GM19397 (cell line): ENCODE results near the gene WDR83.
"Not testable (repeated sequence)": the region's sequence is repeated elsewhere in the genome, so short reads cannot be mapped to it uniquely, and the experiment has no call there.

Experiments
- ATAC-seq: cut with Tn5 transposase; IDR thresholded peaks from one replicate; pipeline ENCODE4 v1.9.1; 2021; ENCODE audit warnings: mild to moderate bottlenecking, moderate library complexity; ENCODE audit not compliant: unreplicated experiment

The WDR83 gene

DNA sequence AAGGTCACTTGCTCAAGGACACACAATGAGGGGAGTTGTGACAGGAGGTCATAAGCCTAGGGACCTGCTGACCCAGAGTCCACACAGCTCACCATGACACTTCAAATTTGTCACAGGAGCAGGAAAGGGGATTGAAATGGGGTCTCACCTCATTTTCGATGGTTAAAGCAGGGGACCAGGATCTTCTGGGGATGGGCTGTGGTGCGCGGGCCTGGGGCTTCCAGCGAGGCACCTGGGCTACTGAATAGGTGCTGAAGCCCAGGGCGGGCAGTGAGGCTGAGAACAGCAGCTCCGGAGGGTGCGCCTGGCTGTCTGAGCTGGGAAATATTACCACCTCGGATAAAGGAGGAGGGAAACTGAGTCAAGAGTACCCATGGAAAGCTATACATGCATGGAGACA lies 11.1 kb upstream of the WDR83 start:
- no peak for ATAC-seq

DNA sequence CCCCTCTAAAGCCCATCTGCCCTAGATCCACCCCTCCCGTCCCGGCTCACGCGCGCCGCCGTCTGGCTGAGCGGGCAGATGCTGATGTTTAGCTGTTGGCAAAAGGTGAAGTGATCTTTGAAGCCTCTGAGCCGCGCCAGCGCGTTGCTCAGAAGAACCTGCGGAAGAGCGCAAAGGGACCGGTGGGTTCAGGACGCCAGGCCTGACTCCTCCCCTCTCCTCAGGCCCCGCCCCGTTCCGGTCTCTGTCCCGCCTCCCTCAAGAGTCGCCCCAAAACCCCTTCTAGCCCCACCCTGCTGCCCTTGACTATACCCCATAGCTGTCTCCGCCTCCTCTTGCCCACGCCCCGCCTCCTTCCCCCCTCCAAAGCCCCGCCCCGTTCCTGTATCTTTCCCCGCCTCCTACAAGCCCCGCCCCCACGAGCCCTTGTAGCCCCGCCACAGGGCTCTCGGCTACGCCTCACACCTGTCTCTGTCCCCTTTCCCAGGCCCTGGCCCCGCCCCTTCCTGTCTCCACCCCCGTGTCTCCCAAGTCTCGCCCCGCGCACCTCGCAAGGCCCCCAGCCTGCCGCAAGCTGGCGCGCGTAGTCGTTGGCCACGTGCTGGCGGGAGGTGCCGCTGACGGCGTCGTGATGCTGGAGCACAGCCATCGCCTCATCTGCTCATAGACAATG lies 9.6 kb upstream of the WDR83 start:
- ATAC-seq: no peak

DNA sequence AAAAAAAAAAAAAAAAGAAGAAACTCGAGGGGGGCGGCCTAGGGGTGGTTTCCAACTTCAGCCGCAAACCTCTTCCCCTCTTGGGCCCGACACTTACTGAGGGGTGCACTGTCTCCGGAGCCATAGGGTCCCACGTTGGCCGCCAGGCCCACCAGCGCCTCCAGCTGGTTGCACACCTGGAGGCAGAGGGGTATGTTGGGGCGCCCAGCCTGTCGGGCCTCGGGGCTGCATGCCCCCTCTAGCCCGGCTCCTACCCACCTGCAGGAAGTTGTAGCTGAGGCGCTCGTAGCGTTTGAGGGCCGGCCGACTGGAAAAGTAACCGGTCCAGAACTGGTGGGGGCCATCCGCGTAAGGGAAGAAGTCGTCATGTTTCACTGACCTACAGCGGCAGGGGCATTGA lies 8.6 kb upstream of the WDR83 start:
- ATAC-seq: no peak

DNA sequence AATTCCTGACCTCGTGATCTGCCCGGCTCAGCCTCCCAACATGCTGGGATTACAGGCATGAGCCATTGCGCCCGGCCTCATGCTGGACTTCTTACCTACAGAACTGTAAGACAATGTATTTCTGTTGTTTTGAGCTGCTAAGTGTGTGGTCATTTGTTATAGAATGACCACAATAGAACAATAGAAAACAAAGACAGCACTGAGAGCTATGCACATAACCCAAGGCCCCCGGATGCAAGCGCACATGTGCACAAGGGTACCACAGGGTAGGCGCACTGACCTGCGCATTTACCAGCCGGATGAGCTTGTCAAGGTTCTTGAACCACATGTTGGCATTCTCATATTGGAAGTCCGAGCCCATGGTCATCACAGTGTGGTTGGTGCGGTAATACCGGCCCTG lies 5.6 kb upstream of the WDR83 start:
- ATAC-seq: no peak

DNA sequence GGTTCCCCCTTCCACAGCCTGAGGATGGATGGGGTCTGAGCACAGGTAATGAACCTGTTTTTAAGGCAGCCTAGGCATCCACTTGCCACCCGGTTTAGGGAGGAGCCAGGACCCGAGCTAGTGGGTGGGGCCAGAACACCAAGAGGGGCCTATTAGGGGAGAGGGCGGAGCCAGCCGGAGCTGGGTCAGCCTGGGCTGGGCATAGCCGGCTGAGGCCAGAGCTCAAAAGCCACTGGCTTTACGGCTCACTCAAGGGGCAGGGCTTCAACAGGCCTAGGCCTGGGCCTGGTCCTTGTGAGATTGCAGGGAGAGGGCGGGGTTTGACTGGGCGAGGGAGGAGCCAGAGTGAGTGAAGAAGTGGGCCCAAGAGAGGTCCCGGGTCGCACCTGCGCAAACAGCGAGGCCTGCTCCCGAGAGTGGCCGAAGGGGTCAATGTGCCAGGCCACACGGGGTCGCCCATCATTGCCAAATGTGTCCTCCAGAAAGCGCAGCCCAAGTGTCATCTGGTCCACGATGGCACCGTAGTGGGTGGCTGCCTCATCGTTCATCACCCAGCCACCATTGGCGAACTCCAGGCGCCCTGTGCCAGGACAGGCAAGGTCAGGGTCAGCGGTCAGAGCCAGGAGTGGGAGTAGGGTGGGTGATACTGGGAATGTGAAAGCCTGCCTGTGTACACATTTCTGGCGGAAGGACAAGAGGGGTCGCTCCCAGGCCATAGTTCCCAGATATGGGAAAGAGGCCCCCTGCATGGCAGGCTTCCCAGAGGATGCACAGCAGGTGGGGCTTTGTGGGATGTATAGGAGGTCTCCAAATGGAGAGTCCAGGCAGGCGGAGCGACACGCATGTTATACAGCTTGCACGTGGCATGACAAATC lies 2.0 kb upstream of the WDR83 start:
- ATAC-seq: no peak

DNA sequence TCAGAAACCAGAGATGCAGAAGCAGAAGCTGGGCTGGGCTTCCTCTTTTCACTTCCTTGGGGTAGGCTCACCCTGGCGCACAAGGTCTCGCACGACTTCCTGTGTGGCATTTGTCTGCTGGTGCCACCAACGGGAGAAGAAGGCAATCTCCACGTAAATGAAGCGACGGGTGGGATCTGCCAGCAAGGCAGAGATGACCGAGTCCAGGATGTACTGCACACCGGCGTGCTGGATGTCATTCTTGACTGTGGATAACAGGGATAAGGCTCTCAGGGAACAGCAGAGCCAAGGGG lies 1.4 kb upstream of the WDR83 start:
- ATAC-seq: no peak

DNA sequence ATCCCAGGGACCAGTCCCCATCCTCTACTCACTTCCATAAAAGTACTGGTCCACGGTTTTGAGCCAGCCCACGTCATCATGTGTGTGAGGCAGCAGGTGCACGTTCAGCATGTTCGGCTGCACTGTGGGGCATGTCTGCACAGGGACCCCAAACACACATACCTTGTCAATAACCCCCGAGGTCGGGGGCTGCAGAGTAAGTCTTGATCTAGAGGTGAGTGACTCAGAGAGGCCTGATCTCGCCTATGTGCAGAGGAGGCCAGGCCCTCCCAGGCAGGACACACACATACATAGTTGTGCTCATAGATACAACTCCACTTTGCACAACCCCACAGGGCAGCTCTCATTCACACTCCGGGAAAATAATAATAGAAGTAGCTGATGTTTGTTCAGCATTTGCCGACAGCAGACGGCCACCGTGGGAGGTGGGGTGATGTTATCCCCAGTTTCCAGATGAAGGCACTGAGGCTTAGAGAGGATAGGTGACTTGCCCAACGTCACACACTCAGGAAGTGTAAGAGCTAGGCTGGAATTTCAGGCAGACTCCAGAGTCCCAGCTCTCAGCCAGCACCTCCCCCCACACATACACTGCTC lies 839 bp upstream of the WDR83 start:
- ATAC-seq: no peak

DNA sequence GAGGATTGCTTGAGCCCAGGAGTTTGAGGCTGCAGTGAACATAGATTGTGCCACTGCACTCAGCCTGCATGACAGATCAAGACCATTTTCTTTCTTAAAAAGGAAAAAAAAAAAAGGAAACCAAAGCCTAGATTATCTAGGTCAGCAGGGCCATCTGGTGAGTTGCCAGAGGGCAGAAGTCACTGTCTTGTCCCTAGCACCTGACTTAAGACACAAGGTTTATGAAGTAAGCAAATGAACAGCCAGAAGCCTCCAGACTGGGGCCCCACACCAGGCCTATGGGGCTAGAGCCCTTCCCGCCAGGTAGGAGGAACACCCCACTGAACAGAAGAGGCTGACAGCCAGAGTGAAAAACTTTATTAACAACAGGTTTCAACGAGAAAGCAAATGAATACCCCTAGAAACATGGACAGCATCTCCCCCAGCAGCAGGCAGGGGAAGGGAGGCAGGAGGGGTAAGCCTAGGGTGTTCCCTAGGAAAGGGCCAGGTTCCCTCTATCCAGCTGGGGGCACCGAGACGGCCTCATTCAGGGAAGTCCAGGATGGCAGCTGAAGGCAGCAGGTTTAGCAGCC lies 1.2 kb downstream of the WDR83 start:
- no peak for ATAC-seq

DNA sequence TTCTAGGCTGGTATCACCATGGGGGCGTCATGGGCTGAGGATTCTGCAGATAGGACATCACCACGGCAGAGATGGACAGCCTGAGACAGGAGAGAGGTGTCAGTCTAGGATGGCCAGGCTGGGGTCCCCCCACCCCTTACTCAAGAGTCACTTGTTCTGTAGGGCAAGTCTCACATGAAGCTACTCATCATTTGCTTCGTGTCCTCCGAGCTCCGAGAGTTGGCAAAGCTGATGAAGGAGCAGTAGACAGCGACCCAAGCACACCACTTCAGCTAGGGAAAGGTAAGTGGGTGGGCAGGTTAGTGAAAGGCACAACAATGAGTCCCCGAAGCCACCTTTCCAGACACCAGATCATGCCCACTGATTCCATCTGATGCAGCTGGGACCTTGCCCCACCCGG lies 1.7 kb downstream of the WDR83 start:
- ATAC-seq: no peak

DNA sequence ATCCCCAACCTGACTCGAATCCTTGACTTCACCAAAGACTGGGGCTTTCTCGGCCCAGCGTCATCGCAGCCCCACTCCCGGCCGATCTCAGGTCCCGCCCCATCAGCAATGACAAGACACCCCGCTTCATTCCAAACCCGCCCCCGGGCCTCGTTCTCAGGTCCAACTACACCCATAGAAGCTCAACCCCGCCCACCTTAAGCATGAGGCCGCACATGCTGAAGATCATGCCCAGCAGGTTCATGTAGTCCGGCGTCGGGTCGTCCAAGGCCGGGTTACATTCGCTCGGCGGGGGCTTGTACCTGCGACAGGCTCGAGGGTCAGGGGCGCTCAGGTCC lies 2.3 kb downstream of the WDR83 start:
- ATAC-seq: no peak

DNA sequence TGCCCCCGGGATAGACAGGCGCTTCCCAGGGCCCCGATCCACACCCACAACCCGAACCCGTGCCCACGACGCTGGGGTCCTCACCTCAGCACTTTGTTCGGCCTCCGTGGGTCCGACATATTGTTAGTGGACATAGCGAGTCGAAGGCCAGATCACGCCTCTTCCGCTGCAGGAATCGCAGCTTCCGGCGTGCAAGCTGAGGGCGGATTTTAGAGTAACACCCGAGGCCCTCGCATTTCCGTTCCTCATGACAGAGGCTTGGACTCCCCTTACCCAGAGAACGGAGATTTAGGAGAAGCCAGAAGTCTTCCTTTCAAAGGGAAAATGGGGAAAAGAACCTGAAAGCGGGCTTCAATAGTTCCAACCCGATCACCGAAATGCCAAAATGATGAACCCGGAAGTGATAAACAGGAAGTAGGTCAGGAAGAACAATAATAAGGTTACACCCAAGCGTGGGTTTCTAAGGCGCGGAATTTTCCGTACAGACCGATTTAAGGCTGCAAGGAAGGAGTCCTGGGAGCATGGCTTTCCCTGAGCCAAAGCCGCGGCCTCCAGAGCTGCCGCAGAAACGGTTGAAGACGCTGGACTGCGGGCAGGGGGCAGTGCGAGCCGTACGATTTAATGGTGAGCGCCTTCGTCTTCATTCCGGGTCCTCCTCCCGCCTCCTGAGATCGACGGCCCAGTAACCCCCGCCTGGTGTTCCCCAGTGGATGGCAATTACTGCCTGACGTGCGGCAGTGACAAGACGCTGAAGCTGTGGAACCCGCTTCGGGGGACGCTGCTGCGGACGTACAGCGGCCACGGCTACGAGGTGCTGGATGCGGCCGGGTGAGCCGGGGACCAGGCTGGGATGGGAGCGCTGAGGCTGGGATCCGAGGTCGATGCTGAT lies 2.9 kb downstream of the WDR83 start:
- peak; percentile 34 for ATAC-seq

DNA sequence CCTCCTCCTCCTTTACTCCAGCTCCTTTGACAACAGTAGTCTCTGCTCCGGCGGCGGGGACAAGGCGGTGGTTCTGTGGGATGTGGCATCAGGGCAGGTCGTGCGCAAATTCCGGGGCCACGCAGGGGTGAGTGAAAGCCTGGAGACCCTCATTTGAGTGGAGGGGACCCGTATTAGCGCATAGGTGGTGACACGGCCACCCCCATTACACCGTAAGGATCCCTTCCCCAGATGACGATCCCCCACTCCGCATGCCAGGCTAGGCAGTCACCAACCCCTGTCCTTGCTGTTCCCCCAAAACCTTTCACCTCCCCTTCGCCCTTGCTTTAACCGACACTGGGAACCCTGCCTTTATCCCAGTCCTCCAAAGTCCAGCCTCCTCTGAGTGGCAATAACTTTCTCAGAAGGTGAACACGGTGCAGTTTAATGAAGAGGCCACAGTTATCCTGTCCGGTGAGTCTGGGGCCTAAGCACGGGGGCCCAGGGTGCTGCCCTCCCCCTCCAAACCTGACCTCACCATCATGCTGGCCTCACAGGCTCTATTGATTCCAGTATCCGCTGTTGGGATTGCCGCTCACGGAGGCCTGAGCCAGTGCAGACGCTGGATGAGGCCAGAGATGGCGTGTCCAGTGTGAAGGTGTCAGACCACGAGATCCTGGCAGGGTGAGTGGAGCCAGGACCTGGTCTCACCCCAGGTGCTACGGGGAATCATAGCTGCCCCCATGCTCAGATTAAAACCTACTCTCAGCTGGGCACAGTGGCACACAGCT lies 3.7 kb downstream of the WDR83 start:
- ATAC-seq: no peak

DNA sequence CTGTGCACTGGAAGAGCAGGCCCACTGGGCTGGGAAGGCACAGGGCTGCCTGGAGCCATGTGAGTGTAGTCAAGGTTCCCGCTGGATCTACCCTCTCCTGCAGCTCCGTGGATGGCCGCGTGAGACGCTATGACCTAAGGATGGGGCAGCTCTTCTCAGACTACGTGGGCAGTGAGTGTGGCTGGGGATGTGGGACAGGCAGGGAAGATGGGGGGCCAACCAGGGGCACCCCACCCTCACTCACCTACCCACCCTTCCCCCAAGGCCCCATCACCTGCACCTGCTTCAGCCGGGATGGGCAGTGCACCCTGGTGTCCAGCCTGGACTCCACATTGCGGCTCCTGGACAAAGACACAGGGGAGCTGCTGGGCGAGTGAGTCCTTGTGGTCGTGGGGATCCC lies 6.1 kb downstream of the WDR83 start:
- ATAC-seq: no peak

DNA sequence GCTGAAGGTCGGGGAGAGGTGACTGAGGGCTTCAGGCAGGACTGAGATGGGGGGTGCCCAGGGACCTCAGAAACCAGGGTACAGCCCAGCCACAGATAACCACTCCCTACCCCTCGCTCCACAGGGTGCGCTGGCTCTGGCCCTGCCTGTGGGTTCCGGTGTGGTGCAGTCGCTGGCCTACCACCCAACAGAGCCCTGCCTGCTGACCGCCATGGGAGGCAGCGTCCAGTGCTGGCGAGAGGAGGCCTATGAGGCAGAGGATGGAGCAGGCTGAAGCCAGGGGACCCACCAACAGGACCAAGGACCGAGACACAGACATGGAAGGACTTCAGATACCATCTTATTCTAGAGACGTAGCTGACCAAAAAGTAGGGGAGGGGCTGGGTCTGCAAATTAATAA lies 8.8 kb downstream of the WDR83 start:
- ATAC-seq: no peak

DNA sequence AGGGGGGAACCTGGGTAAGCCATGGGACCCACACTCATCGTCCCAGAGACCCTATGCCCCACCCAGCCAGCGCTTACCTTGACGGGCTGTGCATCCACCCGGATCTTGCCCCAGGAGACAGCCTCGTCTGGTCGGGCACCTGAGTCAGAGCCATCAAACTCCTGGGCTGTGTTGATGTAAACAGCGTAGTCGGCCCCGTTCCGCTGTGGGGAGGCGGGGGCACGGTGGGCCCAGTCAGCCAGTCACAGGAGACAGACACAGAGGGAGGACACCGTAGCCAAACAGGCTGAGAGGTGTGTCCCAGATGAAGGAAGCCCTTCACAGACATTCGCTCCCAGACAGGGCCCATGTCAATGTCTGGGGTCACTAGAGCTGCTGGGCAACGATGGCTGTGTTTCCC lies 9.3 kb downstream of the WDR83 start:
- no peak for ATAC-seq

DNA sequence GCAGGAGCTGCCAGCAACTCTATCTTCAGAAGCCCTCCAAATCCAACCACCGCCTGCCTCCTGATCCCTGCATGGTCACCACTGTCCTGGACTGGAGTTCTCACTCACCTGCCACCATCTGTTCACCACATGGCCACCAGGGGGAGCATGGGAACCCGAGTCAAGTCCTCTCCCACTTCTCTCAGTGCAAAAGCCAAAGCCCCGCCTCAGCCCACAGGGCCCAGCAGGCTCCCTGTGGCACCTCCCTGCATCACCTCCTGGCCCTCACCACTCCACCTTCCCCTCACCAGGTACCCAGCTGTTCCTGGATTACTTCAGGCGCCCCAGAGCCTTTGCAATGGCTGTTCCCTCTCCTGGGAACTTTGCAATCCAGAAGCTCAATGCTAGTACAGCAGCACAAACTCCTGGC lies 9.8 kb downstream of the WDR83 start:
- no peak for ATAC-seq

DNA sequence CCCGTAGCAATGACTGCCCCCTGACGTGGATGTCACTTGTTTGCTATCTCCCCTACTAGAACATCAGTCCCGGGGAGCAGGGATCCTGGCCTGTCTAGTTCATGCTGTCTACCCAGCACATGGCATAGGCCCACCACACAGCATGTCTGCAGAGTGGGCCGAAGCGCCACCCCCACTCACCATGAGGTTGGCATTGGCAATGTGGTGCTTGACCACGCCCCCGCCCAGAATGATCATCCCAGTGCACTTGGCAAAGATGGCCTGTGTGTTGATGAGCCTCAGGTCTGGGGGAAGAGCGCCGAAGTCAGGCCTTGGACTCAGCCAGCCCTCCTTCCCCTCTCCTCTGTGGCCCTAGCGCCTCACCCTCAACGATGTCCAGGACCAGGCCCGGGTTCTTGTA lies 10.3 kb downstream of the WDR83 start:
- no peak for ATAC-seq

DNA sequence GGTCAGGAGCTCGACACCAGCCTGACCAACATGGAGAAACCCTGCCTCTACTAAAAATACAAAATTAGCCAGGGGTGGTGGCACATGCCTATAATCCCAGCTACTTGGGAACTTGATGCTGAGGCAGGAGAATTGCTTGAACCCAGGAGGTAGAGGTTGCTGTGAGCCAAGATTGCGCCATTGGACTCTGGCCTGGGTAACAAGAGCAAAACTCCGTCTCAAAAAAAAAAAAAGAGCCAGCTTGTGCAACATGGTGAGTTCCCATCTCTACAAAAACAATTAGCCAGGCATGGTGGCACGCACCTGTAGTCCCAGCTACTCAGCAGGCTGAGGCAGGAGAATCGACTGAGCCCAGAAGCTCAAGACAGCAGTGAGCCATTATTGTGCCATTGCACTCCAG lies 11.4 kb downstream of the WDR83 start:
- not testable (repeated sequence) for ATAC-seq

DNA sequence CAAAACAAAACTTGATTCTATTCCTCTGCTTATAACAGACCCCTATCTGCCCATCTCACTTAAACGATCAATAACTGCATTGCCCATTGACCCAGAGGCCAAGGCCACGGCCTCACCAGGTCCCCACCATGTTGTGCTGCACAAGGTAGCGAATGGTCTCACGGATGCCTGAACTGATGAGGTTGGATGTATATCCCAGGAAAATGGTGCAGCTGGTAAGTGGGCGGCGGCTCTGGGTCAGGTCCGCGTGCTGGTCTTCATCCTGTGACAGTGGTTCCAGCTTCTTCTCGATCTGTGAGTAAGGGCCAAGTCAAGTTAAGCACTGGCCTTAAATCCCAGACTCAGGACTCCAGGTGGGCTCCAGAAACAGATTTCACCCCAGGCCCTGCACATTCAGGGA lies 13.4 kb downstream of the WDR83 start:
- no peak for ATAC-seq
